Femur (tissue), 1 donor: ENCODE data around the gene C3orf38.
"Not testable (repeated sequence)": the region's sequence is repeated elsewhere in the genome, so short reads cannot be mapped to it uniquely, and the experiment has no call there.

ENCODE experiments used
- DNase-seq: peaks from one replicate; pipeline ENCODE4 v3.0.0-alpha.2; 2017

The C3orf38 gene

DNA sequence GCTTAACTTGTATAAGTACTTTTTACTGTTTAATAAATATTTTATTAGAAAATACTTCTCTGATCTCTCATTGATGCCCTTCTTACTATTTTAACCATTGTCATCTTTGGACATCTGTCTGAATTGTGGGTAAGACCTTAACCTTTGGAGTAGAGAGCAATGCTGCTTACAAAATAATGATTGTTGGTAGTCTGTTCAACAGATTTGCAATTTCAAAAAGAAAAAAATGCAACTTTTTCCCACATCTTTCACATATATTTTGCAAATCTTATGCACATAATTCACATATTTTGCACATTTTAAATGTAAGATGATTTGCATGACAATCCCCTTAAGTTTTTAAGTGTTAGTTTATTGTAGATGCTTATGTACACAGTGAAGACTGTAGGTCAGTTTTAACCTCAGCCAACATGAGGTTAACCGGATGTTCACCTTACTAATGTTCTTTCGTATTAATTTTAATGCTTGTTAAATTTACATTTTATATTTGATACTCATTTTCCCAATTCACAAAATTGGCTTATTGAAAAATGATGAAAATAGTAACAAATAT, 16.7 kb downstream of the C3orf38 start:
- DNase-seq, result no peak

DNA sequence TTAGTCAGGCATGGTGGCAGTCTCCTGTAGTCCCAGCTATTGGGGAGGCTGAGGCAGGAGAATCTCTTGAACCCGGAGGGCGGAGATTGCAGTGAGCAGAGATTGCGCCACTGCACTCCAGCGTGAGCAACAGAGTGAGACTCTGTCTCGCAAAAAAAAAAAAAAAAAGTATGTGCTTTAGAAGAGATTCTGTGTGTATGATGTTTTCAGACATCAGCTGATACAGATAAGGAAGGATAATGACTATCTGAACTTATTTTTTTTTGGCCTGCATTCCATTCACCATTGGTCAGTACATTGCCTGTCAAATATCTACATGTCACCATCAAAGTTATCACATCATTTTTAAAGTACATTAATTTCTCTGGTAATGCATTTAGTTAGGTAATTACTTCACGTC, 17.4 kb downstream of the C3orf38 start:
- no peak for DNase-seq

DNA sequence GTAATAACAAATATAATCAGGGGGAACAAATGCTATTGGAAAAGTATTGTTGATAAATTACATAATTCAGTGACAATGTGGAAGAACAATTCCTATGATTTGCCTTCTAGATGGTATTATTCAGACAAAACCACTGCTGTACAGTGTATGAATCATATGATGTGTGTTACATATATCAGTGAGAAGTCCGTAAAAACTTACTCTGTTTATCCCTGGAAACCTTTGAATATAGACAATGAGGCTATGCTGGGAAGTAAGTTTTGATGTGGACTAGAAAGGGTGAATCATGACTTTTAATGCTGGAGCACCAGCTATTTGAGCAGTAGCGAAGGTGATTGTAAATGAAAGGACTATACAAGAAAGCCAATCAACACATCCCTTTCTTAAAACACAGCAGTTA, 17.9 kb downstream of the C3orf38 start:
- no peak for DNase-seq

DNA sequence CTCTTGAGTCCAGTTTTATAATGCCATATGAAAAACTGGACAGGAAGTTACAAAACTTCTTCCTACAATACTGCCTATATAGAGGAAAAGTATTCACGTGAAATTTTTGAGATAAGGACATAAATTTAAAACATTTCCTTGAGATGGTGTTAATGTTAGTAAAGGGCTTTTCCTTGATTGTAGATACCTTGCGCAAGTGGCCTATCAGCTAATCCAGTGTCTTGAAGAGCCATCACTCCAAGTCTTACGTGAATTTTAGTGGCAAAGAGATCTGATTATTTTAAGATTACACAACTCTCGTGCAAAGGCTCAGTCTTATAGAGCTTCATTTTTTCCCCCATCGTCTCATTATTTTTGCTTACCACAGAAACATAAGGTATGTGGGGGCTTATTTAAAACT, 18.4 kb downstream of the C3orf38 start:
- DNase-seq, result no peak

DNA sequence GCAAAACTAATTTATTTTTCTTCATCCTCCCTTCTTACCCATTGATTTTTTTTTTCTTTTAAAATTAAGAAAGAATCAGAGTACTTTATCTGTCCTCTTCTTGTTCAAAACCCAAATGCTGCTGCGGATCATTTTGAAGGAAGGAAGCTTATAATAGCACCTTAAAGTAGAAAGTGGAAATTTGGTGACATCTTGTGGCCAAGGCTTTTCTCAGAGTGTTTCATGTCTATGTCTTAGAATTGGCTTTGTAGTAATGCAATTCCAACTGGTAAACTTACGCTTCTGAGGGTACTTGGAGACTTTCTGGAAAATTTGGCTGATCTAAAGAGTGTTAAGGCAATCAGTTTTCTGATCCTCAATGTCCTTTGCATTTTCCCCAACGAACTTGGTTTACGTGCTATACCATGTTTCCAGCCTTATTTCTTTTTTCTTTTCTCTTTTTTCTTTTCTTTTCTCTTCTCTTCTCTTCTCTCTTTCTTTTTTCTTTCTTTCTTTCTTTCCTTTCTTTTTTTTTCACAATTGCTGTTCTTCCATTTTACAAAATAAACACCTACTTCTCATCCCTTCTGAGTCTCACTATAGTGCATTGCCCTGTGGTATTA, 30.7 kb downstream of the C3orf38 start:
- DNase-seq, result no peak

DNA sequence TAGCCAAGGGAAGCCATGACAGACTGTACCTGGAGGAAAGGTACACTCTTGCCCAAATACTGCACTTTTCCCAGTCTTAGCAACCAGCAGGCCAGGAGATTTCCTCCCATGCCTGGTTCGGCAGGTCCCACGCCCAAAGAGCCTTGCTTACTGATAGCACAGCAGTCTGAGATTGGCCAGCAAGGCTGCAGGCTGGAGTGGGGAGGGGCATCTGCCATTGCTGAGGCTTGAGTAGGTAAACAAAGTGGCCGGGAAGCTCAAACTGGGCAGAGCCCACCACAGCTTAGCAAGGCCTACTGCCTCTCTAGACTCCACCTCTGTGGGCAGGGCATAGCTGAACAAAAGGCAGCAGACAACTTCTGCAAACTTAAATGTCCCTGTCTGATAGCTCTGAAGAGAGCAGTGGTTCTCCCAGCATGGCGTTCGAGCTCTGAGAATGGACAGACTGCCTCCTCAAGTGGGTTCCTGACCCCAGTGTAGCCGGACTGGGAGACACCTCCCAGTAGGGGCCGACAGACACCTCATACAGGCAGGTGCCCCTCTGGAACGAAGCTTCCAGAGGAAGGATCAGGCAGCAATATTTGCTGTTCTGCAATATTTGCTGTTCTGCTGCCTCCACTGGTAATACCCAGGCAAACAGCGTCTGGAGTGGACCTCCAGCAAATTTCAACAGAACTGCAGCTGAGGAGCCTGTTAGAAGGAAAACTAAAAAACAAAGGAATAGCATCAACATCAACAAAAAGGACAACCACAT, 32.6 kb downstream of the C3orf38 start:
- DNase-seq, result not testable (repeated sequence)

DNA sequence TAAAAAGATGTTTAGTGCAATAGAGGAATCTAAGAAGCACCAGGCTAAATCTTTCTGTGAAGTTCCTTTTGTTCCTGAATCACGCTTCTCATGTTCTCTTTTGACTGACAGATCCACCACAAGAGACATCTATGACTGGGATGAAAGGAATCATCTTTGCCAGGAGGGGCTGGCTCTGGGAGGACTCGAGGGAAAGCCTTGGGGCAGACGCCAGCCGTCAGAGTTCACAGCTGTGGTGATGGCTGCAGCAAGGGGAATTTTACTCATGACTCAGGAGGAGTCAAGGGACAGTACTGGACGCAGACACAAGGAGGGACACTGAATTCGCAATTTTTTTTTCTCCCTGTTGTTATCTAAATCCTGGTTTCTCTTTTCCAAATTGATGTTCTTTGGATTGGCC, 38.7 kb downstream of the C3orf38 start:
- no peak for DNase-seq

DNA sequence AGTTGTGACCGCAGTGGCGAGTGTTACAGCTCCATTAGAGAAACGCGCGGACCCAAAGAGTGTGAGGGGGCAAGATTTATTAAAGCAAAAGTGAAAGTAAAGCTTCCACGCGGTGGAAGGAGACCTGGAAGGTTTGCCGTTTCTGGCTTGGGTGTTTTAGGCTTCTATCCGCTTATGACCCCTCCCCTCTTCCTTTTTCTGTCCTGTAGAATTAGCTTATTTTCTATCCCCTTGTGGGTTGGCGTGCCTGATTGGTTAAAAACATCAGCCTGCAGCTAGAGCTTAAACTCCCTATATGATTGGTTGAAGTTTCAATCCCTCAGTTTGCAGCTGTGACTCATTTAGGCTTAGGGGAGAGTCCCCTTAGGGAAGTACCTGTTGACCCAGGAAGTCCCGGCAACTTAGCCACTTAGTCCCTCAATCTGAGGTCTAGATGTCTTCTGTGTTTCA, 39.6 kb downstream of the C3orf38 start:
- no peak for DNase-seq

DNA sequence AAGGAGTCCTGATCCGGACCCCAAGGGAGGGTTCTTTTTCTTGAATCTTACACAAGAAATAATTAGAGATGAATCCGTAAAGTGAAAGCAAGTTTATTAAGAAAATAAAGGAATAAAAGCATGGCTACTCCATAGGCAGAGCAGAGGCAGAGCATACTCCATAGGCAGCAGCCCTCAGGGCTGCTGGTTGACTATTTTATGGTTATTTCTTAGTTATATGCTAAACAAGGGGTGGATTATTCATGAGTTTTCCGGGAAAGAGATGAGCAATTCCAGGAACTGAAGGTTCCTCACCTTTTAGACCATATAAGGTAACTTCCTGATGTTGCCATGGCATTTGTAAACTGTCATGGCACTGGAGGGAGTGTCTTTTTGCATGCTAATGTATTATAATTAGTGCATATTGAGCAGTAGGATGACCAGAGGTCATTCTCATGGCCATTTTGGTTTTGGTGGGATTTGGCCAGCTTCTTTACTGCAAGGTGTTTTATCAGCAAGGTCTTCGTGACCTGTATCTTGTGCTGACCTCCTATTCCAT, 42.2 kb downstream of the C3orf38 start:
- DNase-seq, result no peak

DNA sequence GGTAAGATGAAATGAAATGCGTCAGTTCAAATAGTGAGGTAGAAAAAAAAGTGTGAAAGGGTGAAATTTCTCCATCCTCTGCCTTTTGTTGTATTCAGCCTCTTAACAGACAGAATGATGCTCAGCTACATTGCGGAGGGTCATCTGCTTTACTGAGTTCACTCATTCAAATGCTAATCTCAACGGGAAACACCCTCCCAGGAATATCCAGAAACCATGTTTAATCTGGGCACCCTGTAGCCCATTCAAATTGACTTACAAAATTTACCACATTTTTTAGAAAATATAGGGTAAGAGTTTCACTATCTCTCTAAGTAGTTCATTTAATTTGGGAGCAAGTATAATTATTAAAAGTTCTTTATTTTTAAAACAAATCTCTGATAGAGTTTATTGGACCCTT, 42.9 kb downstream of the C3orf38 start:
- no peak for DNase-seq

DNA sequence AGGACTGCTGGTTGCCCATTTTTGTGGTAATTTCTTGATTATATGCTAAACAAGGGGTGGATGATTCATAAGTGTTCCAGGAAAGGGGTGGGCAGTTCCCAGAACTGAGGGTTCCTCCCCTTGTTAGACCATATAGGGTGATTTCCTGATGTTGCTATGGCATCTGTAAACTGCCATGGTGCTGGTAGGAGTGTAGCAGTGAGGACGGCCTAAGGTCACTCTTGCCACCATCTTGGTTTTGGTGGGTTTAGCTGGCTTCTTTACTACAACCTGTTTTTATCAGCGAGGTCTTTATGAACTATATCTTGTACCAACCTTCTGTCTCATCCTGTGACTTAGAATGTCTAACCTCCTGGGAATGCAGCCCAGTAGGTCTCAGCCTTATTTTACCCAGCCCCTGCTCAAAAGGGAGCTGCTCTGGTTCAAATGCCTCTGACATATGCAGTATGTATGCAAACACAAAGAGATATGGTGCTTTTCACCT, 46.2 kb downstream of the C3orf38 start:
- no peak for DNase-seq

DNA sequence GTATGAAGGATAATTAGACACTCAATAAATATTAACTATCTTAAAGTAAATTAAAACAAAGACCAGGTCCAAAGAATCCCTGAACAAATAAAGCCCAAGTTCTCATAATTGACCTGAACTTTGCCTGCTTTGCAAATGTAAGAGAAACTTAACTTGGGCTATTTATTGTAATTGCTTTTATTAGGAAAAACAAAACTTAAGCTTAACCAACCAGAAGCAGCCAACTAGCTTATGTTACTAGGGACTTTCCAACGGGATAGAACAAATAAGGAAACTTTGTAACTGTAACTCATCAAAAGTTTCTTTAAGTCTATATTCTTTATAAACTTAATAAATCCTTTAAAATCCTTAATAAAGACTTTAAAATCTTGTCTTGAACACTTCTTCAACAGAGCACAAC, 48.4 kb downstream of the C3orf38 start:
- DNase-seq, result no peak

DNA sequence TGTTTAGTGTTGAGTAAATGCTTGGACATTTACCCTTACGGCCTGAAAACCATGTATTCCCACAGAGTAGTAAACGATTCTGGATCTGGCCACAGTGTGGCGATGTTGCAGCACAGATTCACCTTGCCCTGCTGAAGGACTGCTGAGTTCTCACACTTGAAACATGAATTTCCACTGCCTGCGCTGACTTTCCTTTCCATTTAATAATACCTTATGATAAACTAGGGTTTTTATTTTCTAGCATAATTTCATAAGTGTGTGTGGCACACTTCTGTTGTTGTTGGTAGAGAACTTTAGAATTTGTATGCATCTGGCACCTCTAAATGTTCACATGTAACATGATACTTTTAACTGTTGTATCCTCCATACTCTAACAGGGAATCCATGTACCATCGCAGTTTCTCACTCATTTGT, 53.9 kb downstream of the C3orf38 start:
- peak; percentile 87 for DNase-seq
